ENCODE results near the gene TRIM34.
"Not testable (repeated sequence)": the region's sequence is repeated elsewhere in the genome, so short reads cannot be mapped to it uniquely, and the experiment has no call there.

Gene TRIM34

GRCh38 chr11:5684646-5685362 is 60.0 kb downstream of the TRIM34 start, which contains the start of gene TRIM5:
Gene TRIM5, minus strand, starts transcription at chr11:5685074. Its CDS starts 4,897 bp downstream, at chr11:5680177.
- peak; percentile 81 for DNase-seq (ENCODE audit: low spot score)

- no peak for DNase-seq (ENCODE audit: low spot score)
Observed at GRCh38 chr11:5686426-5686825, 61.6 kb downstream of the TRIM34 start.

GRCh38 chr11:5688482-5688881 is 63.7 kb downstream of the TRIM34 start:
- DNase-seq (ENCODE audit: low spot score): no peak

- peak; percentile 82 for DNase-seq (ENCODE audit: low spot score)
Observed at GRCh38 chr11:5689551-5689983, 64.8 kb downstream of the TRIM34 start, which contains the start of gene TRIM22. Gene TRIM22, plus strand, starts transcription at chr11:5689790. Its CDS starts 6,443 bp downstream, at chr11:5696233.

- no peak for DNase-seq (ENCODE audit: low spot score)
Observed at GRCh38 chr11:5690216-5690615, 65.4 kb downstream of the TRIM34 start.

GRCh38 chr11:5690736-5691135 is 65.9 kb downstream of the TRIM34 start:
- no peak for DNase-seq (ENCODE audit: low spot score)

- DNase-seq (ENCODE audit: low spot score): not testable (repeated sequence)
Observed at GRCh38 chr11:5691238-5691963, 66.6 kb downstream of the TRIM34 start.

GRCh38 chr11:5691964-5692361 is 67.2 kb downstream of the TRIM34 start:
- no peak for DNase-seq (ENCODE audit: low spot score)

Measured in CD4-positive, alpha-beta T cell treated with Interleukin-15 for 4 hours (primary cell).